NCI-H524 (cell line): ENCODE results near the gene CDK18.

Experiments used
- DNase-seq, 2 experiments: peaks; one replicate each; lab custom pipeline; 2025; lab: John Stamatoyannopoulos, UW

The CDK18 gene

GRCh38 chr1:205569411-205570172 lies 65.1 kb downstream of the CDK18 start:
- DNase-seq = peak in 1 of 2 experiments; percentile 9

GRCh38 chr1:205570173-205570501 lies 65.7 kb downstream of the CDK18 start:
- peak in 1 of 2 experiments; percentile 17 for DNase-seq

- DNase-seq = no peak
These were observed 66.5 kb downstream of the CDK18 start for GRCh38 chr1:205570796-205571537.

GRCh38 chr1:205571747-205572146 lies 67.3 kb downstream of the CDK18 start:
- DNase-seq = peak; percentile 73 to 90

- no peak for DNase-seq
These were observed 68.0 kb downstream of the CDK18 start for GRCh38 chr1:205572421-205572820.

- no peak for DNase-seq
These were observed 70.9 kb downstream of the CDK18 start for GRCh38 chr1:205575294-205575885.

- no peak for DNase-seq
These were observed 71.5 kb downstream of the CDK18 start for GRCh38 chr1:205576011-205576410.

GRCh38 chr1:205576805-205577761 lies 72.6 kb downstream of the CDK18 start:
- peak in 1 of 2 experiments; percentile 27 for DNase-seq

GRCh38 chr1:205577874-205578658 lies 73.6 kb downstream of the CDK18 start:
- no peak for DNase-seq

- no peak for DNase-seq
These were observed 74.5 kb downstream of the CDK18 start for GRCh38 chr1:205578780-205579571.

GRCh38 chr1:205579711-205580110 lies 75.2 kb downstream of the CDK18 start:
- DNase-seq = no peak

GRCh38 chr1:205580140-205580922 lies 75.9 kb downstream of the CDK18 start:
- no peak for DNase-seq

GRCh38 chr1:205580923-205581180 lies 76.4 kb downstream of the CDK18 start:
- DNase-seq = no peak

- DNase-seq = no peak
These were observed 77.0 kb downstream of the CDK18 start for GRCh38 chr1:205581321-205581980.

GRCh38 chr1:205582046-205582445 lies 77.6 kb downstream of the CDK18 start:
- DNase-seq = no peak
